OCI-LY1 (cell line): ENCODE results near the gene RNF187.

ENCODE experiments used
- H2AFZ ChIP-seq: fragments of 200-600 bp; sonication (generic), shearing (Covaris generic); 2 replicates; pipeline ENCODE4 v1.6.0; 2014; ENCODE audit warnings: antibody characterized with exemption, mild to moderate bottlenecking, low read length
- H3F3A ChIP-seq: fragments of 200-600 bp; sonication (generic), shearing (Covaris generic); 2 replicates; pipeline ENCODE4 v1.6.0; 2014; ENCODE audit warnings: mild to moderate bottlenecking, antibody characterized with exemption, low read length, moderate library complexity; ENCODE audit not compliant: insufficient read depth
- H3K27ac ChIP-seq: fragments of 200-600 bp; sonication (generic); 2 replicates; pipeline ENCODE4 v1.5.1; 2014; ENCODE audit warnings: low read length, mixed run types, mild to moderate bottlenecking, low read depth; ENCODE audit not compliant: poor library complexity, severe bottlenecking
- H3K27me3 ChIP-seq: fragments of 200-600 bp; sonication (generic); 2 replicates; pipeline ENCODE4 v1.6.0; 2014; ENCODE audit warnings: antibody characterized with exemption, mild to moderate bottlenecking, low read length, moderate library complexity; ENCODE audit not compliant: insufficient read depth
- H3K36me3 ChIP-seq: fragments of 200-600 bp; sonication (generic); 2 replicates; pipeline ENCODE4 v1.6.1; 2014; ENCODE audit warnings: mild to moderate bottlenecking, antibody characterized with exemption, low read length, moderate library complexity, mixed read lengths; ENCODE audit not compliant: insufficient read depth
- H3K4me1 ChIP-seq: fragments of 200-600 bp; sonication (generic); 2 replicates; pipeline ENCODE4 v1.5.1; 2014; ENCODE audit warnings: mild to moderate bottlenecking, low read length, moderate library complexity; ENCODE audit not compliant: insufficient read depth, severe bottlenecking
- H3K4me2 ChIP-seq: fragments of 200-600 bp; sonication (generic), shearing (Covaris generic); 2 replicates; pipeline ENCODE4 v1.6.1; 2014; ENCODE audit warnings: low read length
- H3K4me3 ChIP-seq: fragments of 200-600 bp; sonication (generic); 2 replicates; pipeline ENCODE4 v1.5.1; 2014; ENCODE audit warnings: low read length, low read depth, mild to moderate bottlenecking, mixed read lengths; ENCODE audit not compliant: poor library complexity, severe bottlenecking
- H3K79me2 ChIP-seq: fragments of 200-600 bp; shearing (Covaris generic); 2 replicates; pipeline ENCODE4 v1.6.1; 2016; ENCODE audit warnings: mixed run types, low read length, mixed read lengths; ENCODE audit not compliant: insufficient read depth
- H3K9ac ChIP-seq: fragments of 200-600 bp; sonication (generic), shearing (Covaris generic); 2 replicates; pipeline ENCODE4 v1.6.1; 2014; ENCODE audit warnings: mild to moderate bottlenecking, low read length, mixed read lengths
- H3K9me2 ChIP-seq: fragments of 200-600 bp; sonication (generic), shearing (Covaris generic); 2 replicates; pipeline ENCODE4 v1.6.1; 2014; ENCODE audit warnings: low read depth, mild to moderate bottlenecking, low read length, mixed read lengths
- H3K9me3 ChIP-seq: fragments of 200-600 bp; shearing (Covaris generic); 2 replicates; pipeline ENCODE4 v1.6.1; 2014; ENCODE audit warnings: low read length, mixed read lengths
- H4K20me1 ChIP-seq: fragments of 200-600 bp; sonication (generic), shearing (Covaris generic); 2 replicates; pipeline ENCODE4 v1.6.0; 2016; ENCODE audit warnings: mild to moderate bottlenecking, low read length; ENCODE audit not compliant: insufficient read depth
- CTCF ChIP-seq: fragments of 200-600 bp; sonication (generic), shearing (Covaris generic); IDR thresholded peaks from 2 replicates; pipeline ENCODE4 v1.5.1; 2017; ENCODE audit warnings: mild to moderate bottlenecking, antibody characterized with exemption, low read length, moderate library complexity, mixed read lengths
- EZH2 ChIP-seq: fragments of 200-600 bp; sonication (generic), shearing (Covaris generic); IDR thresholded peaks from 2 replicates; pipeline ENCODE4 v1.8.0; 2017; ENCODE audit warnings: borderline replicate concordance, mixed run types, mild to moderate bottlenecking, antibody characterized with exemption, low read length, moderate library complexity, mixed read lengths

Gene RNF187

GRCh38 chr1:228453614-228454013, 33.6 kb upstream of the RNF187 start:
- Histone ChIP-seq H3K27me3 (no peaks in the 10 kb centered on the region), H3K9ac (no peak overlapping the region), H3K4me3 (no peak overlapping the region), H3K9me2 (no peaks in the 10 kb centered on the region), H3K36me3 (no peaks in the 10 kb centered on the region), H3K27ac (no peak overlapping the region), H3K9me3 (no peaks in the 10 kb centered on the region), H3F3A (no peaks in the 10 kb centered on the region), H2AFZ (no peak overlapping the region), H4K20me1 (no peaks in the 10 kb centered on the region), H3K79me2 (no peaks in the 10 kb centered on the region), H3K4me1 (peaks cover 3% of the 10 kb centered on the region), H3K4me2 (no peak overlapping the region)
- TF ChIP-seq CTCF, result no peak
- no peak for TF ChIP-seq EZH2

GRCh38 chr1:228454238-228454637, 32.9 kb upstream of the RNF187 start:
- Histone ChIP-seq H3K9me2 (no peaks in the 10 kb centered on the region), H3K9me3 (no peaks in the 10 kb centered on the region), H4K20me1 (no peaks in the 10 kb centered on the region), H3K9ac (no peak overlapping the region), H3K27me3 (no peaks in the 10 kb centered on the region), H3K4me2 (no peak overlapping the region), H2AFZ (no peak overlapping the region), H3K36me3 (no peaks in the 10 kb centered on the region), H3F3A (no peaks in the 10 kb centered on the region), H3K79me2 (no peaks in the 10 kb centered on the region), H3K4me3 (no peak overlapping the region), H3K27ac (no peak overlapping the region), H3K4me1 (peaks cover 3% of the 10 kb centered on the region)
- TF ChIP-seq EZH2, result no peak
- TF ChIP-seq CTCF, result no peak

- Histone ChIP-seq H3K9ac (no peak overlapping the region), H3K27ac (no peak overlapping the region), H3K4me3 (no peak overlapping the region), H3K4me2 (no peak overlapping the region), H3K36me3 (no peaks in the 10 kb centered on the region), H3K9me3 (no peaks in the 10 kb centered on the region), H3F3A (no peaks in the 10 kb centered on the region), H2AFZ (no peak overlapping the region), H3K9me2 (no peaks in the 10 kb centered on the region), H3K27me3 (no peaks in the 10 kb centered on the region), H3K4me1 (peaks cover 3% of the 10 kb centered on the region), H4K20me1 (no peaks in the 10 kb centered on the region), H3K79me2 (no peaks in the 10 kb centered on the region)
- TF ChIP-seq CTCF, result no peak
- no peak for TF ChIP-seq EZH2
These were observed 31.5 kb upstream of the RNF187 start for GRCh38 chr1:228455715-228456114.
